HFF-Myc (cell line): ENCODE data around the gene TIPARP.

Experiments
- DNase-seq: peaks from one replicate; pipeline ENCODE4 v3.0.0-alpha.2; 2011; ENCODE audit warnings: low read depth; ENCODE audit errors: extremely low read depth
- H3K4me3 ChIP-seq: replicated peaks from 2 replicates; pipeline ENCODE4 v1.5.1; 2011; ENCODE audit warnings: low read depth, mild to moderate bottlenecking, control low read depth, low read length
- TF ChIP-seq, protein P1 (sequence below): IDR thresholded peaks from 2 replicates; pipeline ENCODE4 v1.5.1; 2012; ENCODE audit warnings: mild to moderate bottlenecking, low read depth, low read length, control low read depth; ENCODE audit errors: missing control alignments

Gene TIPARP

DNA sequence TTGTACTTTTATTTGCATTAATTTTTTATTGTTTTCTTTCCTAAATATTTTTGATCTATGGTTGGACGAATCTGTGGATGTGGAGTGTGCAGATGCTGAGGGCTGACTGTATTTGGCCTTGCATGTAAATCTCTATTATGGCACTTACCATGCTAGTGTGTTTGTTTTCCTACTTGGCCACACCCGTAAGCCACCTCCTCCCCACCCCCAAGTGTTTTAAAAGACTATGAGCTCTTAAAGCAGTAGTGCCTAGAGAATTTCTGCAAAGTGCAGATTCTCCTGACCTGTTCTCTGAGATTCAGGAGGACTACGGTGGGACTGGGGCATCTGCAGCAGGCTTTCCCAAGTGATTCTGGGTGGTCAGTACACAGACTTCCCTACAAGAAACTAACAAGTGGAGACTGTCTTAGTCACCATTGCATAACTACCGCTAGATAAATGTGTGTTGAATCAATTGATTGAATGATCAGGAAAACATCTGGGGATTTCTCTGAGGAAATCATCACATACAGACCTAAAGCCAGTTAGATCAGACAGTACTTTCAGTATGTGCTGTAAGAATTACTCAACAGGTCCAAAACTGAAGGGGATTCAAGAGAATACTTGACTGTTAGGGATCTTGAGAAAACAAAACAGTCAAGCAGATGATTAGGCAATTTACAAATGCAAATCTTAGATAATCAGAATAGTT lies 6.2 kb upstream of the TIPARP start:
- TF ChIP-seq, protein P1, sequence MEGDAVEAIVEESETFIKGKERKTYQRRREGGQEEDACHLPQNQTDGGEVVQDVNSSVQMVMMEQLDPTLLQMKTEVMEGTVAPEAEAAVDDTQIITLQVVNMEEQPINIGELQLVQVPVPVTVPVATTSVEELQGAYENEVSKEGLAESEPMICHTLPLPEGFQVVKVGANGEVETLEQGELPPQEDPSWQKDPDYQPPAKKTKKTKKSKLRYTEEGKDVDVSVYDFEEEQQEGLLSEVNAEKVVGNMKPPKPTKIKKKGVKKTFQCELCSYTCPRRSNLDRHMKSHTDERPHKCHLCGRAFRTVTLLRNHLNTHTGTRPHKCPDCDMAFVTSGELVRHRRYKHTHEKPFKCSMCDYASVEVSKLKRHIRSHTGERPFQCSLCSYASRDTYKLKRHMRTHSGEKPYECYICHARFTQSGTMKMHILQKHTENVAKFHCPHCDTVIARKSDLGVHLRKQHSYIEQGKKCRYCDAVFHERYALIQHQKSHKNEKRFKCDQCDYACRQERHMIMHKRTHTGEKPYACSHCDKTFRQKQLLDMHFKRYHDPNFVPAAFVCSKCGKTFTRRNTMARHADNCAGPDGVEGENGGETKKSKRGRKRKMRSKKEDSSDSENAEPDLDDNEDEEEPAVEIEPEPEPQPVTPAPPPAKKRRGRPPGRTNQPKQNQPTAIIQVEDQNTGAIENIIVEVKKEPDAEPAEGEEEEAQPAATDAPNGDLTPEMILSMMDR, result no peak
- H3K4me3 ChIP-seq, result no peak overlapping the region
- no peak for DNase-seq

DNA sequence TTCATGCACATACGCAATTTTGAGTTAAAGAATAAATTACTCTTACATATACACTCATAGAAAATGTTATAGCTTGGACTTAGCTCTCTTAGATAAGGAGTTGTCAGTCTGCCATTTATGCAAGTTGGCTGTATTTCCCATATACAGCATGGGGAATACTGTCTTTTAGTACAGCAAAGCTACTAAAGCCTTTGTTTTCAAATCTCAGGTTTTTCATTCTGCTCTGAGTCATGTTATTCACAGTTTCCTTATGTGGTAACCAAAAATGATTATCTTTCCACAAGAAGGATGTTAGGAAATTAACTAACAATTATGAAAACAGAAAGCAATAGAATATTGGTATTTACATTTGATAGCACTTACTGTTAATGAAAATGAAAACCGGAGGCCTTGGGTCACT lies 4.3 kb upstream of the TIPARP start:
- no peak for DNase-seq
- TF ChIP-seq, protein P1, result no peak
- H3K4me3 ChIP-seq, result no peak overlapping the region

- TF ChIP-seq, protein P1, result no peak
- no peak overlapping the region for H3K4me3 ChIP-seq
- no peak for DNase-seq
Observed at GRCh38 chr3:156670652-156671051, 3.7 kb upstream of the TIPARP start.

DNA sequence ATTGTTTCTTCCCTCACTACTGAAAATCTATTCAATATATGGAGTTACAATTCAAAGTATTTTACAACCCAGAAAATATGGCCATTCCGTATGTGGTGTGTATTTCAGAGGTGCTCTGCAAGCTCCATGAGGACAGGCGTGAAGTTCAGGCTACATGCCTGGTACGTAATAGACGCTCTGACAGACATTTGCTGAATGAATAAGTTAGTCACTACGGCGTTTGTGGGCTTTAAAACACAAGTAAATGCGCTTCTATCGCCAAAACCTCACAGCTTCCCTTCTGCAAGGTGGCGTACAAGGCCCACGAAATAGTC lies 701 bp upstream of the TIPARP start:
- peak overlapping the region; percentile 83 for H3K4me3 ChIP-seq
- TF ChIP-seq, protein P1, result no peak
- no peak for DNase-seq

GRCh38 chr3:156674911-156675829 lies 780 bp downstream of the TIPARP start:
- peak overlapping the region; percentile 83 for H3K4me3 ChIP-seq
- DNase-seq, result no peak
- TF ChIP-seq, protein P1, result peak; percentile 49

- DNase-seq, result peak; percentile 69
- TF ChIP-seq, protein P1, result no peak
- H3K4me3 ChIP-seq, result peak overlapping the region; percentile 83
Observed at GRCh38 chr3:156675830-156676767, 1.7 kb downstream of the TIPARP start.
